ENCODE measurements around the gene PDIA6. TPM values are rescaled to one million over a fixed set of nuclear protein-coding genes. Genes with fewer than 3 reads are reported as not detected.

The PDIA6 gene
- total and polyA plus RNA-seq, 4 donors = 159 to 348 (median 246) TPM

GRCh38 chr2:10785260-10785659 lies 27.3 kb downstream of the PDIA6 start:
- WGBS = 98% methylated on average over 5 of the region's 5 CpGs
- TF ChIP-seq FOXA1 (IDR thresholded peaks at IDR 0.05) (no peak), SP1 (IDR thresholded peaks at IDR 0.05) (no peak), MAX (IDR thresholded peaks at IDR 0.05) (no peak), NR2F2 (IDR thresholded peaks at IDR 0.05) (no peak), HNF4A (conservative IDR thresholded peaks at IDR 0.05) (no peak), TAF1 (conservative IDR thresholded peaks at IDR 0.05) (no peak), YY1 (IDR thresholded peaks at IDR 0.05) (no peak), HNF4G (IDR thresholded peaks at IDR 0.05) (no peak), RXRA (IDR thresholded peaks at IDR 0.05) (no peak), FOXA2 (IDR thresholded peaks at IDR 0.05) (no peak)
- TF ChIP-seq, protein P1, sequence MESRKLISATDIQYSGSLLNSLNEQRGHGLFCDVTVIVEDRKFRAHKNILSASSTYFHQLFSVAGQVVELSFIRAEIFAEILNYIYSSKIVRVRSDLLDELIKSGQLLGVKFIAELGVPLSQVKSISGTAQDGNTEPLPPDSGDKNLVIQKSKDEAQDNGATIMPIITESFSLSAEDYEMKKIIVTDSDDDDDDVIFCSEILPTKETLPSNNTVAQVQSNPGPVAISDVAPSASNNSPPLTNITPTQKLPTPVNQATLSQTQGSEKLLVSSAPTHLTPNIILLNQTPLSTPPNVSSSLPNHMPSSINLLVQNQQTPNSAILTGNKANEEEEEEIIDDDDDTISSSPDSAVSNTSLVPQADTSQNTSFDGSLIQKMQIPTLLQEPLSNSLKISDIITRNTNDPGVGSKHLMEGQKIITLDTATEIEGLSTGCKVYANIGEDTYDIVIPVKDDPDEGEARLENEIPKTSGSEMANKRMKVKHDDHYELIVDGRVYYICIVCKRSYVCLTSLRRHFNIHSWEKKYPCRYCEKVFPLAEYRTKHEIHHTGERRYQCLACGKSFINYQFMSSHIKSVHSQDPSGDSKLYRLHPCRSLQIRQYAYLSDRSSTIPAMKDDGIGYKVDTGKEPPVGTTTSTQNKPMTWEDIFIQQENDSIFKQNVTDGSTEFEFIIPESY (IDR thresholded peaks at IDR 0.05) = no peak
- TF ChIP-seq, protein P2, sequence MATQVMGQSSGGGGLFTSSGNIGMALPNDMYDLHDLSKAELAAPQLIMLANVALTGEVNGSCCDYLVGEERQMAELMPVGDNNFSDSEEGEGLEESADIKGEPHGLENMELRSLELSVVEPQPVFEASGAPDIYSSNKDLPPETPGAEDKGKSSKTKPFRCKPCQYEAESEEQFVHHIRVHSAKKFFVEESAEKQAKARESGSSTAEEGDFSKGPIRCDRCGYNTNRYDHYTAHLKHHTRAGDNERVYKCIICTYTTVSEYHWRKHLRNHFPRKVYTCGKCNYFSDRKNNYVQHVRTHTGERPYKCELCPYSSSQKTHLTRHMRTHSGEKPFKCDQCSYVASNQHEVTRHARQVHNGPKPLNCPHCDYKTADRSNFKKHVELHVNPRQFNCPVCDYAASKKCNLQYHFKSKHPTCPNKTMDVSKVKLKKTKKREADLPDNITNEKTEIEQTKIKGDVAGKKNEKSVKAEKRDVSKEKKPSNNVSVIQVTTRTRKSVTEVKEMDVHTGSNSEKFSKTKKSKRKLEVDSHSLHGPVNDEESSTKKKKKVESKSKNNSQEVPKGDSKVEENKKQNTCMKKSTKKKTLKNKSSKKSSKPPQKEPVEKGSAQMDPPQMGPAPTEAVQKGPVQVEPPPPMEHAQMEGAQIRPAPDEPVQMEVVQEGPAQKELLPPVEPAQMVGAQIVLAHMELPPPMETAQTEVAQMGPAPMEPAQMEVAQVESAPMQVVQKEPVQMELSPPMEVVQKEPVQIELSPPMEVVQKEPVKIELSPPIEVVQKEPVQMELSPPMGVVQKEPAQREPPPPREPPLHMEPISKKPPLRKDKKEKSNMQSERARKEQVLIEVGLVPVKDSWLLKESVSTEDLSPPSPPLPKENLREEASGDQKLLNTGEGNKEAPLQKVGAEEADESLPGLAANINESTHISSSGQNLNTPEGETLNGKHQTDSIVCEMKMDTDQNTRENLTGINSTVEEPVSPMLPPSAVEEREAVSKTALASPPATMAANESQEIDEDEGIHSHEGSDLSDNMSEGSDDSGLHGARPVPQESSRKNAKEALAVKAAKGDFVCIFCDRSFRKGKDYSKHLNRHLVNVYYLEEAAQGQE (IDR thresholded peaks at IDR 0.05) = no peak

GRCh38 chr2:10784719-10785118 lies 27.9 kb downstream of the PDIA6 start:
- Histone ChIP-seq H3K27me3 (ENCODE audit: control insufficient read depth in 4 of 4, insufficient read depth in 4 of 4, low read length in 3 of 4) (no peaks in the 10 kb centered on the region), H3K4me3 (ENCODE audit: low read depth in 1 of 3, low read length in 3 of 3) (no peak overlapping the region), H3K4me1 (ENCODE audit: control insufficient read depth in 4 of 4, insufficient read depth in 4 of 4, low read length in 3 of 4) (no peaks in the 10 kb centered on the region), H3K36me3 (ENCODE audit: control insufficient read depth in 4 of 4, insufficient read depth in 3 of 4, low read depth in 1 of 4, low read length in 3 of 4) (peaks cover 35 to 82% (median 71%) of the 10 kb centered on the region in 4 donors), H3K27ac (ENCODE audit: low read depth in 1 of 2, low read length in 2 of 2) (no peak overlapping the region), H3K9ac (ENCODE audit: low read depth in 1 of 2, low read length in 2 of 2) (no peak overlapping the region), H3K9me3 (ENCODE audit: control insufficient read depth in 4 of 4, low read length in 3 of 4) (no peaks in the 10 kb centered on the region)
- TF ChIP-seq FOXA2 (IDR thresholded peaks at IDR 0.05) = no peak
- no peak for TF ChIP-seq JUND (IDR thresholded peaks at IDR 0.05)
- TF ChIP-seq, protein P3, sequence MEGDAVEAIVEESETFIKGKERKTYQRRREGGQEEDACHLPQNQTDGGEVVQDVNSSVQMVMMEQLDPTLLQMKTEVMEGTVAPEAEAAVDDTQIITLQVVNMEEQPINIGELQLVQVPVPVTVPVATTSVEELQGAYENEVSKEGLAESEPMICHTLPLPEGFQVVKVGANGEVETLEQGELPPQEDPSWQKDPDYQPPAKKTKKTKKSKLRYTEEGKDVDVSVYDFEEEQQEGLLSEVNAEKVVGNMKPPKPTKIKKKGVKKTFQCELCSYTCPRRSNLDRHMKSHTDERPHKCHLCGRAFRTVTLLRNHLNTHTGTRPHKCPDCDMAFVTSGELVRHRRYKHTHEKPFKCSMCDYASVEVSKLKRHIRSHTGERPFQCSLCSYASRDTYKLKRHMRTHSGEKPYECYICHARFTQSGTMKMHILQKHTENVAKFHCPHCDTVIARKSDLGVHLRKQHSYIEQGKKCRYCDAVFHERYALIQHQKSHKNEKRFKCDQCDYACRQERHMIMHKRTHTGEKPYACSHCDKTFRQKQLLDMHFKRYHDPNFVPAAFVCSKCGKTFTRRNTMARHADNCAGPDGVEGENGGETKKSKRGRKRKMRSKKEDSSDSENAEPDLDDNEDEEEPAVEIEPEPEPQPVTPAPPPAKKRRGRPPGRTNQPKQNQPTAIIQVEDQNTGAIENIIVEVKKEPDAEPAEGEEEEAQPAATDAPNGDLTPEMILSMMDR (IDR thresholded peaks at IDR 0.05; ENCODE audit: low read depth, low read length, missing input control) = no peak
- no peak for TF ChIP-seq YY1 (IDR thresholded peaks at IDR 0.05)
- no peak for TF ChIP-seq MAX (IDR thresholded peaks at IDR 0.05)
- TF ChIP-seq, protein P2 (IDR thresholded peaks at IDR 0.05) = no peak
- TF ChIP-seq RAD21 (IDR thresholded peaks at IDR 0.05) = no peak
- TF ChIP-seq RXRA (IDR thresholded peaks at IDR 0.05) = no peak
- no peak for TF ChIP-seq HNF4A (conservative IDR thresholded peaks at IDR 0.05)
- TF ChIP-seq, protein P1 (IDR thresholded peaks at IDR 0.05) = no peak
- no peak for TF ChIP-seq EGR1 (IDR thresholded peaks at IDR 0.05; ENCODE audit: low read depth in 2 of 2)
- DNase-seq (ENCODE audit: low spot score) = no peak
- 87% methylated on average over 9 of the region's 9 CpGs for WGBS

More at GRCh38 chr2:10785260-10785659, 27.3 kb downstream of the PDIA6 start:
- Histone ChIP-seq H3K36me3 (ENCODE audit: control insufficient read depth in 4 of 4, insufficient read depth in 3 of 4, low read depth in 1 of 4, low read length in 3 of 4) (peaks cover 33 to 83% (median 71%) of the 10 kb centered on the region in 4 donors), H3K4me1 (ENCODE audit: control insufficient read depth in 4 of 4, insufficient read depth in 4 of 4, low read length in 3 of 4) (no peaks in the 10 kb centered on the region), H3K4me3 (ENCODE audit: low read depth in 1 of 3, low read length in 3 of 3) (no peak overlapping the region), H3K27me3 (ENCODE audit: control insufficient read depth in 4 of 4, insufficient read depth in 4 of 4, low read length in 3 of 4) (no peaks in the 10 kb centered on the region), H3K9me3 (ENCODE audit: control insufficient read depth in 4 of 4, low read length in 3 of 4) (no peaks in the 10 kb centered on the region), H3K27ac (ENCODE audit: low read depth in 1 of 2, low read length in 2 of 2) (no peak overlapping the region), H3K9ac (ENCODE audit: low read depth in 1 of 2, low read length in 2 of 2) (no peak overlapping the region)
- no peak for DNase-seq (ENCODE audit: low spot score)
